DOHH2 (cell line): ENCODE data around the gene CMTR1.

Experiments
- H3F3A ChIP-seq: fragments of 200-600 bp; sonication (generic), shearing (Covaris generic); 2 replicates; pipeline ENCODE4 v1.6.0; 2016; ENCODE audit warnings: antibody characterized with exemption, mild to moderate bottlenecking; ENCODE audit not compliant: control insufficient read depth, insufficient read depth
- H3K27ac ChIP-seq: fragments of 200-600 bp; sonication (generic); 2 replicates; pipeline ENCODE4 v1.5.1; 2014; ENCODE audit warnings: low read depth, mild to moderate bottlenecking, low read length, moderate library complexity
- H3K27me3 ChIP-seq: fragments of 200-600 bp; sonication (generic); 2 replicates; pipeline ENCODE4 v1.6.1; 2014; ENCODE audit warnings: mild to moderate bottlenecking, low read length, mixed read lengths; ENCODE audit not compliant: control insufficient read depth
- H3K36me3 ChIP-seq: fragments of 200-600 bp; sonication (generic); 2 replicates; pipeline ENCODE4 v1.6.1; 2014; ENCODE audit warnings: mild to moderate bottlenecking, low read length, moderate library complexity, mixed read lengths; ENCODE audit not compliant: control insufficient read depth
- H3K4me1 ChIP-seq: fragments of 200-600 bp; sonication (generic); 2 replicates; pipeline ENCODE4 v1.6.1; 2014; ENCODE audit warnings: mild to moderate bottlenecking, low read length, mixed read lengths; ENCODE audit not compliant: control insufficient read depth
- H3K4me2 ChIP-seq: fragments of 200-600 bp; sonication (generic); 2 replicates; pipeline ENCODE4 v1.6.0; 2014; ENCODE audit warnings: mild to moderate bottlenecking, low read length, moderate library complexity
- H3K4me3 ChIP-seq: fragments of 200-600 bp; sonication (generic); 2 replicates; pipeline ENCODE4 v1.5.1; 2014; ENCODE audit warnings: mild to moderate bottlenecking, low read length, mixed read lengths
- H3K79me2 ChIP-seq: fragments of 200-600 bp; sonication (generic); 2 replicates; pipeline ENCODE4 v1.6.1; 2014; ENCODE audit warnings: mild to moderate bottlenecking, low read length, mixed read lengths; ENCODE audit not compliant: control insufficient read depth
- H3K9me2 ChIP-seq: fragments of 200-600 bp; sonication (generic); replicated peaks from 2 replicates; pipeline ENCODE4 v1.6.1; 2014; ENCODE audit warnings: mild to moderate bottlenecking, low read length, mixed read lengths; ENCODE audit not compliant: control insufficient read depth
- H3K9me3 ChIP-seq: fragments of 200-600 bp; sonication (generic); 2 replicates; pipeline ENCODE4 v1.6.1; 2014; ENCODE audit warnings: antibody characterized with exemption, low read length, mixed read lengths; ENCODE audit not compliant: control insufficient read depth, insufficient read depth
- H4K20me1 ChIP-seq: fragments of 200-600 bp; sonication (generic); 2 replicates; pipeline ENCODE4 v1.6.0; 2014; ENCODE audit warnings: low read depth, mild to moderate bottlenecking, antibody characterized with exemption, low read length, moderate library complexity; ENCODE audit not compliant: control insufficient read depth, insufficient read depth
- CTCF ChIP-seq: fragments of 200-600 bp; sonication (generic); IDR thresholded peaks from one replicate; pipeline ENCODE4 v1.5.1; 2014; ENCODE audit warnings: antibody characterized with exemption, mild to moderate bottlenecking, low read depth, low read length; ENCODE audit not compliant: poor library complexity, severe bottlenecking
- EZH2phosphoT487 ChIP-seq: fragments of 200-600 bp; sonication (generic); IDR thresholded peaks from 2 replicates; pipeline ENCODE4 v1.6.1; 2017; ENCODE audit warnings: borderline replicate concordance, mild to moderate bottlenecking, antibody characterized with exemption, low read length, moderate library complexity, mixed read lengths

CMTR1 gene

GRCh38 chr6:37521674-37522073 lies 88.7 kb downstream of the CMTR1 start:
- Histone ChIP-seq H3K9me3 (no peaks in the 10 kb centered on the region), H3K4me1 (no peaks in the 10 kb centered on the region), H3K4me3 (no peak overlapping the region), H3K79me2 (no peaks in the 10 kb centered on the region), H3K4me2 (no peak overlapping the region), H4K20me1 (no peaks in the 10 kb centered on the region), H3K36me3 (no peaks in the 10 kb centered on the region), H3K9me2 (no peaks in the 10 kb centered on the region), H3K27ac (no peak overlapping the region), H3K27me3 (peaks cover 39% of the 10 kb centered on the region), H3F3A (no peaks in the 10 kb centered on the region)
- TF ChIP-seq CTCF: no peak
- TF ChIP-seq EZH2phosphoT487: no peak

GRCh38 chr6:37522836-37523235 lies 89.8 kb downstream of the CMTR1 start:
- Histone ChIP-seq H3K4me1 (no peaks in the 10 kb centered on the region), H3K4me3 (no peak overlapping the region), H3K9me2 (no peaks in the 10 kb centered on the region), H3K79me2 (no peaks in the 10 kb centered on the region), H3K9me3 (no peaks in the 10 kb centered on the region), H3K4me2 (no peak overlapping the region), H3F3A (no peaks in the 10 kb centered on the region), H4K20me1 (no peaks in the 10 kb centered on the region), H3K27ac (no peak overlapping the region), H3K36me3 (no peaks in the 10 kb centered on the region), H3K27me3 (peaks cover 40% of the 10 kb centered on the region)
- TF ChIP-seq CTCF (no peak), EZH2phosphoT487 (no peak)

- H3K27me3 ChIP-seq: peaks cover 41% of the 10 kb centered on the region
- H3K9me2 ChIP-seq: no peaks in the 10 kb centered on the region
- no peaks in the 10 kb centered on the region for H3K4me1 ChIP-seq
- no peaks in the 10 kb centered on the region for H3K36me3 ChIP-seq
- H3K79me2 ChIP-seq: no peaks in the 10 kb centered on the region
- no peak overlapping the region for H3K4me2 ChIP-seq
- H3K9me3 ChIP-seq: no peaks in the 10 kb centered on the region
- no peak overlapping the region for H3K27ac ChIP-seq
- H4K20me1 ChIP-seq: no peaks in the 10 kb centered on the region
- H3F3A ChIP-seq: no peaks in the 10 kb centered on the region
- H3K4me3 ChIP-seq: no peak overlapping the region
- TF ChIP-seq CTCF (no peak), EZH2phosphoT487 (no peak)
Observed at GRCh38 chr6:37523412-37523811, 90.4 kb downstream of the CMTR1 start.
